MV-4-11 (cell line): Measurements from ENCODE around the gene CTXN1.

ENCODE experiments used
- DNase-seq: peaks from one replicate; lab custom pipeline; 2025; lab: John Stamatoyannopoulos, UW

Gene CTXN1

DNA sequence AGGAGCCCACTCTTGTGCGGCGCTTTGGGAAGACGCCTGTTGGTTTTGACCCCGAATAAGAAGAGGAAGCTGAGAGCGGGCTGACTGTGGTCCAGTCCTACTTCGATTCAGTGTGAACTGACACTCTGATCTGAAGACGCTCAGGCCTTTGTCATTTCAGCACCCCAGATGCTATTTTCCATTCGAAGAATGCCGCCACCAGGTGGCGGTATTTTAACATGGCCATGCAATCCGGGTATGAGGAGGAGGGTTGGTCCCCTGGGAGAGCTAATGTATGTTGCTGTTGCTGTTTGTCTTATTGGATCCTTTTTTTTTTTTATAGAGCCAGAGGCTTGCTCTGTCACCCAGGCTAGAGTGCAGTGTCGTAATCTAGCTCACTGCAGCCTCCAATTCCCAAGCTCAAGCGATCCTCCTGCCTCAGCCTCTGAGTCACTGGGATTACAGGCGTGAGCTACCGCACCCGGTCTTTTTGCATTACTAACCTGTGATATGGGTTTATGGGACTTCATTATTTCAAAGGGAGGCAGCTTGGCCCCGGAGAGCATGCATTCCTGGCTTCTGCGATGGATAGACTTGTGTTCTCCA lies 18.3 kb upstream of the CTXN1 start:
- peak; percentile 98 for DNase-seq

DNA sequence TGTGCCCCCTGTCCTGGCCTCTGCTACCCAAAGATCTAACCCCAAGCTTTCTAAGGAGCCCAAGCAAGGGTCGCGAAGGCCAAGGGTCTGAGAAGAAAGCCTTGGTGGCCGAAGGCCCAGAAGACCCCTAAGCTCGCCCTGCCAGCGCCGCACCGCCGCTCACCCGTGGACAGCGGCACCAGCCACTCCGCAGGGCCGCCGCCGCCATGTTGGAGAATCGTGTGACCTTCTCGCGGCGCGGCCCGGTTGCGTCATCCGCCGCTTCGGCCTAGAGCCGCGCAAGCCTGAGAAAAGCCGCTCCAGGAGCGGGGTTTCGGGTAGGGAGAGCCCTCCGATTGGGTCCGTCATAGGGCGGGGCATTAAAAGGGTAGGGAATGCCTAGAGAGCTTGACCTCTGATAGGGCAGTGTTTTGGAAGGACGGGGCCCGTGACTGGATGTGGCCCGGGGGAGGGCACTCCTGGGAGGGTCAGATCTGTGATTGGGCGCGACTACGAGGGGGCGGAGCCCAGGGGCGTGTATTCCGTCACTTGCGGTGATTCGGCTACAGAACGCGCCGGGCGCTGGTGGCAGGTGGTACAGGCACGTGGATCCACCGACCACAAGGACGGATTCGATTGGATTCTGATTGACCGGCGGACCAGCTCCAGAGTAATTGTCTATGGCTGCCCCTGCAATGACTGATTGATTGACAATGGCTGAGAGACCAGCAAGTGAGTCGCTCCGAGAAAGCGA lies 17.7 kb upstream of the CTXN1 start, which contains the start of gene TIMM44:
Gene TIMM44, minus strand, starts transcription at position 223 of the 733 bp plus-strand sequence. Its CDS starts 15 bp downstream, at position 208.
- peak; percentile 100 for DNase-seq

DNA sequence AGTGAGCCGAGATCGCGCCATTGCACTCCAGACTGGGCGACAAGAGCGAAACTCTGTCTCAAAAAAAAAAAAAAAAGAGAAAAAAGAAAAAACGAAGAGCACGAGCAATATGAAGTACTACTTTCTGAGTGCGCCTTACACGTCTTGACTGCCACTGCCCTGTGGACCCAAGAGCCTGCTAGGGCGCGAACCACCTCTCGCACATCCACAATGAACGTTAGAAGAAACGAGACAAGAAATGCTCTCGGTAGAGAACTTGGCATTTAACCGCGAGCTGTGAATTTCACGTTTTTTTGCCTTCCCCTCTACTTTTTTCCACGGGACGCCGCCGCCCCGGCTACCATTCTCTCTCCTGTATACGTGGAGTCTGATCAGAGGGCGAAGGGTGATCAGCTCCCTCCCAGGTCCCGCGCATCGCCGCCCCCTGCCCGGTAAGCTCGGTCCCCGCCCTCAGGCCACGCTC lies 17.1 kb upstream of the CTXN1 start:
- no peak for DNase-seq

DNA sequence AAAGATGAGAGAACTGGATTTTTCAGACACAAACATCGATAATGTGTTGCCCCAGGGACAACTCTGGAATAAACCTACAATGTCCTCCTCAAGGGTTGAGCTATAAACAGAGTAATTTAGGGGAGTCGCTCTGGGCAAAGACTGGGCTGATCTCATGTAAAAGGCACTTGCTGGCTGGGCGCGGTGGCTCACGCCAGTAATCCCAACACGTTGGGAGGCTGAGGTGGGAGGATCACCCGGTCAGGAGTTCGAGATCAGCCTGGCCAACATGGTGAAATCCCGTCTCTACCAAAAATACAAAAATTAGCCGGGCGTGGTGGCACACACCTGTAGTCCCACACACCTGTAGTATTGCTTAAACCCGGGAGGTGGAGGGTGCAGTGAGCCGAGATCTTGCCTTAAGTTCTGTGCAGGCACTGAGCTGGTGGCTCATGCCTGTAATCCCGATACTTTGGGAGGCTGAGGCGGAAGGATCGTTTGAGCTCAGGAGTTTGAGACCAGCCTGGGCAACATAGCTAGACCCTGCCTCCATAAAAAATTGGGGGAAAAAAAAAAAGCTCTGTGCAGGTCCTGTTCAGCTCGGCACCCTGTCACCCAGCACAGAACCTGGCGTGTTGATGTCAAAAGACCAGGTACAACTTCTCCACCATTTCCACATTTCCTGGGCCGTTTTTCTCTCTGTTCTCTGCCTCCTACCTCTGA lies 16.1 kb upstream of the CTXN1 start:
- DNase-seq: no peak

DNA sequence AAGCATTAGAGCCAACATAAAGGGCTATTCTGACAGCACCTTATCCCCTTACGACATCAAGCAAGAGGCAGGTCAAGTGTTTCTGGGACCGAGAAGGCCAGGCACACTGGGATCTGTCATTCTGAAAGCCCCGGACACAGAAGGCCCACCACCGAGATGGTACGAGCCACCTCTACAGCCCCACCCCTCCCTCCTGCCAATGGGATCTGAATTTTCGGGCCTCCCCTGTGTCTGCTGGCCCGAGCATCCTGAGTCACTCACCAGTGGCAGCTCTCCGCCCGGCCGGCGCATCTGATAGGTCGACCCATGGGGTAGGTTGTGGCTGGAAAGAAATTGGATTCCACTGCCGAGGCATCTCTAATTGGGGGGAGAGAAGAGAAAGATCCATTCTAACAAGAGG lies 14.9 kb upstream of the CTXN1 start:
- no peak for DNase-seq

DNA sequence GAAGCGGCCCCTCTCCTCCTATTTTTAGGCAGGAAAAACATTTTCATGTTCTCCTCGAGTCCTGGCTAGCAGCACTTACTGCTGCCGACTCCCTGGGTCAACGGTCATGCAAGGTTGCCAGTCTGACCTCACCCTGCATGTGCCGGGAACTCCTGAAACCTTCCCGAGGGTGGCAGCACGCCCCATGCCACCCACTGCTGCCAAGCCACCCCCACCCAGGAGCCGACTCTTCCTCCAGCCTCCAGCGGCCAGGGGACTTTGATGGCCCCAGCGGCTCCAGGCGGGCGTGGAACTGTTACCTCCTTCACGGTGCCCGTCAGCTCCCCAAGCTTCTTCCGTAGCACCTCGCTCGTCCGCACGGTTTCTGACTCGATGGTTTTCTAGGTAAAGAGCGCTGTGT lies 8.8 kb upstream of the CTXN1 start:
- DNase-seq: no peak

DNA sequence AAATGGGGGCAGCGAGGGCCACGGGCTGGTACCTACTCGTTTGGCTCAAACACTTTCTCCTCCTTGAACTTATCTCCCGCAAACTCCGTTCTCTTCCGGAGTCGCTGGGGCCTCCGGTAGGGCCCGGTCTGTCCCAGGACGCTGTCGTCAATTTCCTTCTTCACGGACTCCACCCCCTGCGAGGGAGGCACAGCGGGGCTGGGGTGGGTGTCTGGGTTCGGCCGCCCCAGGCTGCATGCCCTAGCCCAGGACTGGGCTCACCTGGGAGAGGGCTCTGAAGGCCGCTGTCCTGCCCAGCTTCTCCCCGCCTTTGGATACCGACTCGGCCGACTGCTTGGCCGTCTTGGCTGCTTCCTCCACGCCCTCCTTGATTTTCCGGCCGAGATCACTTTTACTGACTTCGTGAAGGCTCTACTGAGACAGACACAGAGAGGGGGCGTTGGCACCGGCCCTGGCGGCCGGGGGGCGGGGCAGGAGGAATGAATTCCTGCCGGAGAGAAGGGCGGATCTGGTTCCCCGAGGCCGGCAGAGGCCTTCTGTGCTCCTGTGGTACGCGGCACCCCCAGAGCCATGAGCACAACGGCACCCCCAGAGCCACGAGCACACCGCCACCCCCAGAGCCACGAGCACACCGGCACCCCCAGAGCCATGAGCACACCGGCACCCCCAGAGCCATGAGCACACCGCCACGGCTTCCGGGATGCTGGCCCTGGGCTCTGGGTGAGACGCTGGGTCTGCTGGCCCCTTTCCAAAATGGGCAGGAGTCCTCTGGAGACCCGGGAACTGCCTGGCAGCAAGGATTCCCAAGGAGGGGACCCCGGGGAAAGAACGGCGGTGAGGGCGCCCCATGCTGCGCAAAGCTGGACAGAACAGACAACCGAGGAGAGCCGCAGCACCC lies 8.1 kb upstream of the CTXN1 start:
- DNase-seq: no peak

DNA sequence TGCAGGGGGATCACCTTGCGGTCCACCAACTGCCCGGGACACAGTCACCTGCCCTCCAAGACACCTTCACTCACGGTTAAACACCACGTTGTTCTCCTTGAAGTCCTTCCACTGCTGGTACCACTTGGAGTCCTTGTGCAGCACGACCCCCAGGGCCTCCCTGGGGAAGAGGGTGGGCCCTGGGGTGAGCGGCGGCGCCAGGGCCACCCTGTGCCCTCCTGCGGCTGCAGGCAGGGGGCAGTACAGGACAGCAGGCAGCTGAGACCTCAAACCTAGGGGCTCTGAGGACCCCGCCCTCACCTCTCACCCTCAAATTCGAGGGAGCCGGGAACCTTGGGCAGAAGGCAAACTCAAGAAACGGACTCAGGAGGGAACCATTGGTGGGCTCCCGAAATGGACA lies 7.5 kb upstream of the CTXN1 start:
- DNase-seq: no peak

DNA sequence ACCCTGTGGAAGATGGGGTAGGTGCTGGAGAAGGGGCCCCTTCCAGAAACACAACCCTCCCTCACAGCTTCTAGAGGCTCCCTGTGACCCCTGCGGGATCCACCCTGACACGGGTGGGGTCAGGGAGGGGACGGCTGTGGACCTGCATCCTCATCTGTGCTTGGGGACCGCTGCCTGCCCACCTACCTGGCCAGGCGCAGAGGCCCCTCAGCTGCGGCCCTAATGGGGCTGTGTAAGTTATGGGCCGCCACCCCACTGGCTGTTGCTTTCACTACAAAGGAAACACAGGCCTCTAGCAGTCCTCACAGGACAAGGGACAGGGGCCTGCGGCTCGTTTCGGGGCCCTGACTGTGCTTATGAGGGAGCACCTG lies 7.0 kb upstream of the CTXN1 start:
- DNase-seq: no peak

DNA sequence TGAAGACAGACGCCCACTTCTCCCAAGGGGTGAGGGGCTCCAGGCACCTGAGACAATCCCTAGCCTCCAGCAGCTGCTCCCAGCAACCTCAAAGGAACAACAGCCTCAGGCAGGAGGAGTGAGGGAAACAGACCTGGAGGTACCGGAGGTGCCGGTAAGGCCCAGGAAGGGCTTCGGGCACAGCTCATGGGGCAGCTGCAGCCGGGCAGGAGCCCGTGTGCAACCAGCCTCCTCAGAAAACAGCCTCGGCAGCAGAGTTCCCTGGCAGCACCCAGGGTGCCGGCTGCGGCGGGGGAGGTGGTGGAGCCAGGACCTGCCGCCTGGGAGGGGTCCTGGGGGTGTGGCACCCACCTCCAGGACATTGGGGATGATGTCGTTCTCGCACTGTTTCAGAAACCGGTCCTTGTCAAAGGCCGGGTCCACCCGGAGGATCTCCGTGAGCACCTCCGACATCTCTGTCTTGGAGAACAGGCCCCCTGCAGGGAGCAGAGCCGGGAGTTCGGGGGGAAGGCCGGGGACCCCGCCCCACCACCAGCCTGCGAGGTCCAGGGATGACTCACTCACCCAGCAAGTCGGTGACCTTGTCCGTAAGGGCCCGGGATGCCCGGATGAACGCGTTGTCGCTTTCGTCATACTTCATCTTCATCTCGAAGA lies 6.5 kb upstream of the CTXN1 start:
- no peak for DNase-seq

DNA sequence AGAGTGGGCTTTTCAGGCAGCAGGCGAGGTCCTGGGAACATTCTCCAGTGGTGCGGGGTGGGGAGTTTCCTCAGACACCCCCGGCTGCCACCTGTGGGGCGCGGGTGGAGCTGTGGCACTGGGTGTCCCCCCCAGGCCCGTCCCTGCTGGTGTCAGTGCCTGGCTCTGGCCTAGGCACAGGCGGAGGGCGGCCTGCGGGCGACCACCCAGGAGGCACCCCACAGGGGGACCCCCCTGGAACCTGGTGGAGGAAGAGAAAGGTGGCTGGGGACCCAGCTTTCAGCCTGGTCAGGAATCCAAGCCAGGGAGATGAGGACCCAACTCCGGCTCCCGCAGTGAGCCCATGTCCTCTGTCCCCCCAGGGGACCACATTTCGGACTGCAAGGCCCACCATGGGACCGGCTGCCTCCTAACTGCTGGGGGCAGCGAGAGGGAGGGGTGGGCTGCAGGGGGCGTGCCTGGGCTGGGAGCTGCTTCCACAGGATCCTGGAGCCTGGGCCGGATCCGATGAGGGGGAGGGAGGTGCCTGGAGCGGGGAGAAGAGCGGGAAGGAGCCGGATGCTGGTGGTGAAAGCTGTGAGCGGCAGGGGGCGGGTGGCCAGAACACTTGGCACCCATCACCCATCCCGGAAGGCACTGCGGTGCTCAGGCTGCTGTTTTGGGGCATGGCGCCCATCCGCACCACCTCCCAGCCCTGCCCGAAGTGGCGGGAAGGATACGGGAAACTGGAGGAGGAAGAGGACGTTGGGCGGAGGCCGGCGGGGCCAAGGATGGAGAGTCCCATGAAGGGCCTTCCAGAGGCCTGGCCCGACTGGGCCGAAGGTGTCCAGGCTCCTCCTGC lies 5.5 kb upstream of the CTXN1 start:
- DNase-seq: no peak

DNA sequence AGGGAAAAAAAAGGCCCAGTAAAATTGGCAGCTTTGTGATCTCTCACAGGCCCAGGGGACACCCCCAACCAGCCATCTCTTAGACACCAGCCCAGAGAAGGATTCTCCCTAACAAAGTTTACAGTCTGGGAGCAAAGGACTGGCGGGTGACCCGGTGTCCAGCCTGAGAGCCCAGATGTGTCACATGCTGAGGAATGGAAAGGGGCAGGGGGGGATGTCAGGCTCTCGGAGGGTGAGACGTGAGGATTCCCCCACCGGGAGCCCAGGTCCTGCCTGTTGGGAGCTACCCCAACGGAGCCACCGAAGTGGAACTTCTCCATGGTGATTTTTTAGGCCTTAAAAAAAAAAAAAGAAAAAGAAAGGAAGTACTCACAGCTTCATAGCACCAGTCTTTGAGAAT lies 4.8 kb upstream of the CTXN1 start:
- DNase-seq: no peak

DNA sequence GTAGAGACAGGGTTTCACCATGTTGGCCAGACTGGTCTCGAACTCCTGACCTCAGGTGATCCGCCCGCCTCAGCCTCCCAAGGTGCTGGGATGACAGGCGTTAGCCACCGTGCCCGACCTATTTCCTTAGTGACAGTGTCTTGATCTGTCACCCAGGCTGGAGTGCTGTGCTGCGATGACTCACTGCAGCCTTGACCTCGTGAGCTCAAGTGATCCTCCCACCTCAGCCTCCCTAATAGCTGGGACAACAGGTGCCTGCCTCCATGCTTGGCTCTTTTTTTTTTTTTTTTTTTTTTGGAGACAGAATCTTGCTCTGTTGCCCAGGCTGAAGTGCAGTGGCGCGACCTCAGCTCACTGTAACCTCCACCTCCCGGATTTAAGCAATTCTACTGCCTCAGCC lies 4.1 kb upstream of the CTXN1 start:
- DNase-seq: peak; percentile 37

DNA sequence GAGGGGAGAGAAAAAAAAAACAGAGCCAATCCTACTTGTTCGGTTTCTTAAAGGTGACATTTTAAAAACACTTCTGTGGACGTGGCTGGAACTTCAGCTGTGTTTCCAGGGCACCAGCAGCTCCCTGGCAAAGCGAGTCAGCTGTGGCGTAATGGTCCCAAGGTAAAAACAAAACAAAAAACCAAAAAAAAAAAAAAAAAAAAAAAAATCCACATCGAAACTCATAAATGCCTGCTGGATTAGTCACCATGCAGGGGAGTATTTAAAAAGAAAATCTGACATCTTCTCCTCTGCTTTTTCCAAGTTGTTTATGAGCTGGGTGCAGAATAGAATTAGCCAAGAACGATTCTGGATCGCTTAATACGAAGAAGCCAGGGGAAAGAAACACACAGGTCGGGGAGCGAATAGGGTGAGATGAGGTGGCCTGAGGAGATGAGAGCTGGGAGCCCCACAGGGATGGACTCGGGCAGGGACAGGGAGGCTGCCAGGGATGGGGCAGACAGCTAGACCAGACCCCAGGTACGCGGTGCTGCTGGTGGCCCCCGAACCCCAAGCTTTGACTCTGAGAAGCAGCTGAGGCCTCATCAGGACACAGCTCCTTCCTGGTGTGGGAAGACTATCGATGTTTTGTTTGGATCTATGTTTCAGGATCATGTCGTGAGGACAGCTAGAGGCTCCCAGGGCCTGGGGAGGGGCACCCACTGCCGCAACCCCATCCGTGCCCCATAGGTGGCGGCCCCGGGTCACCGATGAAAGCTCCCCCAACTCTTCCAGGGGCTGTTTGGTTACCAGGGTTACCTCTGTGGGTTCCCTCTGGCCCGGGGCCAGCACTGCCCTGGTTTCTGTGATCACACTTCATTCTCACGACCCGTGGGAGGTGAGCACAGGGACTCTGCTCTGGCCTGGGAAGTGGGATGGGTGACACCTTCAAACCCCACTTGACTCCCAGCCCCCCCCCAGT lies 3.1 kb upstream of the CTXN1 start:
- DNase-seq: peak; percentile 76

DNA sequence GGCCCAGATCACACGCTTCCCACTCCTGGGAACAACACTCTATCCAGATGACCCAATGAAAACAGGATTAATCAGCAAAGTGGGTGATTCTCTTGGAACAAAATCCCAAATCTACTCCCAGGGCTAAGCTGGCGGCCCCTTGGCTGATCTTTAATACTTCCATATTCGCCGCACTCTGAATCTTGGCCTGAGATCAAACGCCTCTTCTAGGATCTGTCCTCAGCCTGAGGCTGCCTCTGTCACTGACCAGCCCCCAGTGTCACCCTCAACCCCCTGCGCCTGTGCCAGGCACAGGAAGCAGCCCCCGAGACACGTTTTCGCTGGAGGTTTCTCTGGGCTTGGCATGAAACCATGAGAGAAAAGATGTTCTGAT lies 2.4 kb upstream of the CTXN1 start:
- DNase-seq: no peak

DNA sequence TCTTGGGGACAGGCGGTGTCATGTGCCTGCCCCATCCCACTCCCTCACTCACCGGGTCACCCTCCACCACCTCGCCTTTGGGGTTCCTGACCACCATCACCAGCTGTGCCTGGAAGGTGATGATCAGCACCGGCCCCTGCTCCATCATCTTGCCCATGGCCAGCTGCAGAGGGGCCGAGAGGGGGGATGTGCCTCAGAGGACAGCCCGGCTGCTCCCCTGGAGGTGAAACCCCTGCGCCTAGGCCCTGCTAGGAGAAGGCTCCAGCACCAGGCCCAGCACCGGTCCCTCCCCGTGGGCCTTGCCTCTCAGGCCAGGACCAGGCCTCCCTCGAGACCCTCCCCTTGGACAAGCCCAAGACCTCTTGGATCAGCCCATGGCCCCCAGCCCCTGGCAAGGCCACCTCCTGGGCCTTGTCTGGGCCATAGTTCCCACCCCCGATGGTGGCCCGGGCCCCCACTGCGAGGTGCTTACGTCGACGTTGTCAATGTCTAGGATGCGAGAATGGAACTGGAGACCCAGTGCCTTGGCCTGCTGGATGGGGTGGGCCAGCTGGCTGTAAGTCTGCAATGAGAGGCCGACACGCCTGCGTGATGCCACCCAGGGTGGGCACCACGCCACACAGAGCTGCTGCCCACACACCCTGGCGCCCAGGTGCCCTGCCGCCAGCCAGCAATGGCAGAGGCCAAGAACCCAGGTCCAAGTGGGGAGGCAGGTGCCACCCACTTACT lies 1.8 kb upstream of the CTXN1 start:
- DNase-seq: no peak

DNA sequence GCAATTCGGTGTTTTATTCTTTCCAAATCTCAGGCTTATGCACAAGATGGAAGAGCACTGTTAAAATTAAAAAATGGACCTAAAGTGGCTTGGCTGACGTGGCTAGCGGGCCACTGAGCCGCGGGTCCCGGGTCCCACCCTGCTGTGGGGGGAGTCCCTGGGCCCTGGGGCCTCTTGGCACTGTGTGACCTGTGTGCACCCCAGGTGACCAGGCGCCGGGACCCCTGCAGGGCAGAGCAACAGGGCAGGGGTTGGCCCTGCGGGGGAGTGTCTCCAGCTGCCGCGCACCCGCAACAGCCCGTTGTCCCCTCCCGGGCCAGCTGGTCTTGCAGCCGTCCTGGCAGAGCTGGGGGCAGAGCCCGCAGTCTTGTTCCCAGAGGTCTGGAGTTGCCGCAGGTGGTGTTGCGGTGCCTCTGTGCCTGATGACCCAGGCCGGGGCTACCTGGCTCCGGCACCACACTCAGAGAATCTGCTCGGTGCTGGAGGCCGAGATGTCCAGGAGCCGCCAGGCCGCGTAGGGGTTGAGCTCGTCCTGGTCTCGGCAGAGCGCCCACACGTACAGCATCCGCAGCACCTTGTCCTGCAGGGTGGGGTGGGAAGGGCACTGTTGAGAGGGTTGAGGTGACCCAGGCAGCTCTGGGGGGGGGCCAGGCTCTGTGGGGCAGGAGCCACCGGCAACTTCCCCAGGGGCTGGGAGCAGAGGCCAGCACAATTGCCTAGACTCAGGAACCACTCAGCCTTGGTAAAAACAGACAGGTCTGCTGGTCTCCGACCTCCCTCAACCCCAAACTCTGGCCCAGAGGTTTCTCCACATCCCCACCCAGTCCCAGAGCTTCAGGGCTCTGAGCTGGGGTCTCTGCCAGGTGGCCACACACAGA lies 1.0 kb upstream of the CTXN1 start:
- DNase-seq: no peak
